HFF-Myc (cell line): ENCODE data around the gene S100A5.
A peak's percentile ranks its signal among the peaks of the same experiment; 100 is the strongest.

Experiments used
- DNase-seq: peaks from one replicate; pipeline ENCODE4 v3.0.0-alpha.2; 2011; ENCODE audit warnings: low read depth; ENCODE audit errors: extremely low read depth
- H3K4me3 ChIP-seq: replicated peaks from 2 replicates; pipeline ENCODE4 v1.5.1; 2011; ENCODE audit warnings: low read depth, mild to moderate bottlenecking, control low read depth, low read length
- CTCF ChIP-seq: IDR thresholded peaks from 2 replicates; pipeline ENCODE4 v1.5.1; 2012; ENCODE audit warnings: mild to moderate bottlenecking, low read depth, low read length, control low read depth; ENCODE audit errors: missing control alignments

Gene S100A5

GRCh38 chr1:153539395-153540093 lies 1.2 kb downstream of the S100A5 start:
- TF ChIP-seq CTCF, result no peak
- H3K4me3 ChIP-seq, result no peak overlapping the region
- DNase-seq, result no peak

GRCh38 chr1:153538315-153538821 lies 2.4 kb downstream of the S100A5 start:
- H3K4me3 ChIP-seq, result no peak overlapping the region
- no peak for TF ChIP-seq CTCF
- DNase-seq, result no peak

- no peak for TF ChIP-seq CTCF
These were observed 3.4 kb downstream of the S100A5 start for GRCh38 chr1:153537376-153537730.

GRCh38 chr1:153536671-153537375 lies 3.9 kb downstream of the S100A5 start:
- H3K4me3 ChIP-seq, result peak overlapping the region; percentile 81
- no peak for TF ChIP-seq CTCF
- no peak for DNase-seq

More at GRCh38 chr1:153537376-153537730, 3.4 kb downstream of the S100A5 start:
- no peak overlapping the region for H3K4me3 ChIP-seq
- DNase-seq, result no peak

GRCh38 chr1:153536012-153536670 lies 4.6 kb downstream of the S100A5 start:
- peak overlapping the region; percentile 81 for H3K4me3 ChIP-seq
- DNase-seq, result no peak
- TF ChIP-seq CTCF, result no peak

GRCh38 chr1:153535242-153536011 lies 5.3 kb downstream of the S100A5 start, which contains the start of gene S100A6:
S100A6 (minus strand) TSS chr1:153535991; CDS start chr1:153535339, 652 bp downstream.
- peak within 1 kb of the TSS; percentile 81 for H3K4me3 ChIP-seq
- no peak for TF ChIP-seq CTCF
- DNase-seq, result no peak
